ENCODE measurements around the gene XCL2. TPM values are rescaled to one million over a fixed set of nuclear protein-coding genes. Genes with fewer than 3 reads are reported as not detected.
"Not testable (repeated sequence)": the region's sequence is repeated elsewhere in the genome, so short reads cannot be mapped to it uniquely, and the experiment has no call there.

The XCL2 gene
- total RNA-seq, 1 experiment from 2014 or later: not detected

GRCh38 chr1:168574234-168574633 is 30.4 kb upstream of the XCL2 start:
- peak; percentile 84 for ATAC-seq
- H3K9me3 ChIP-seq (ENCODE audit: control insufficient read depth, insufficient read depth, low read depth, low read length); H3K27me3 ChIP-seq (ENCODE audit: control insufficient read depth, insufficient read depth, low read length); BruUV-seq (replicated peaks); POLR2A ChIA-PET; H3K36me3 ChIP-seq (ENCODE audit: control insufficient read depth, insufficient read depth, low read length); H3K4me1 ChIP-seq (ENCODE audit: control insufficient read depth, insufficient read depth, low read length); CTCF ChIA-PET; in situ Hi-C loops (cut with HindIII; ENCODE audit: low pct_unique_long_range_greater_than_20kb, low sequenced_read_pairs); H3K4me3 ChIP-seq (ENCODE audit: low read depth in 2 of 2, low read length in 2 of 2); H3K27ac ChIP-seq (ENCODE audit: low read length); DNase-seq (ENCODE audit: low read depth, low spot score): not testable (repeated sequence)
- intact Hi-C loops (cut with micrococcal nuclease; ENCODE audit: unreplicated experiment): loop anchor here (5.0 kb wide), 2 partner anchors 132 to 232 kb away; no protein-coding TSS in a partner anchor
- TF ChIP-seq CTCF (IDR thresholded peaks at IDR 0.05): peak; percentile 66; the same call in 1 of the 2 replicates

DNA sequence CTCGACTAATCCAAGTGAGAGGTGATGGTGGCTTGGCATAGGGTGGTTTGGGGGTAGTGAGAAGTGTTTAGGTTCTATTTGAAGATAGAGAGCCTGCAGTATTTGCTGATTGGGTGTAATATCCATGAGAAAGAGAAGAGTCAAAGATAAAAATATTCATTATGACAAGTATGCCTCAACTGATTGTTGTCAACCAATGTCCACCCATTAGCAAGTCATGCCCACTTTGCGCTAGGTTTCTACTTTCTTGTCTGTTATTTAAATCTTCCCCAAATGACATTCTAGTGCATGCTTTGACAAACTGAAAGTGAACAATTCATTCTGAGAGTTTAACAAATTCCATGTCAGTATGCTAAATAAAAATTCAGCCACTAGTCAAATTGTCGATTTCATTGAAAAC is 28.8 kb upstream of the XCL2 start:
- no peak overlapping the region for H3K27ac ChIP-seq (ENCODE audit: low read length)
- in situ Hi-C loops (cut with HindIII; ENCODE audit: low pct_unique_long_range_greater_than_20kb, low sequenced_read_pairs) (no loop called here), intact Hi-C loops (cut with micrococcal nuclease; ENCODE audit: unreplicated experiment) (loop anchor here (5.0 kb wide), 2 partner anchors 130 to 230 kb away; no protein-coding TSS in a partner anchor)
- peaks cover 5% of the 10 kb centered on the region for H3K27me3 ChIP-seq (ENCODE audit: control insufficient read depth, insufficient read depth, low read length)
- no peak overlapping the region for H3K4me3 ChIP-seq (ENCODE audit: low read depth in 2 of 2, low read length in 2 of 2)
- ATAC-seq (no peak), DNase-seq (ENCODE audit: low read depth, low spot score) (no peak)
- ChIA-PET CTCF (no interaction called here), POLR2A (no interaction called here)
- no peak for TF ChIP-seq SIN3A (IDR thresholded peaks at IDR 0.05; ENCODE audit: borderline replicate concordance, insufficient read depth, low read depth, low read length)
- H3K9me3 ChIP-seq (ENCODE audit: control insufficient read depth, insufficient read depth, low read depth, low read length): no peaks in the 10 kb centered on the region
- H3K36me3 ChIP-seq (ENCODE audit: control insufficient read depth, insufficient read depth, low read length): no peaks in the 10 kb centered on the region
- H3K4me1 ChIP-seq (ENCODE audit: control insufficient read depth, insufficient read depth, low read length): no peaks in the 10 kb centered on the region
- no TSS peak for BruUV-seq (replicated peaks)

- Histone ChIP-seq H3K4me3 (ENCODE audit: low read depth in 2 of 2, low read length in 2 of 2) (no peak overlapping the region), H3K4me1 (ENCODE audit: control insufficient read depth, insufficient read depth, low read length) (no peaks in the 10 kb centered on the region), H3K9me3 (ENCODE audit: control insufficient read depth, insufficient read depth, low read depth, low read length) (no peaks in the 10 kb centered on the region), H3K36me3 (ENCODE audit: control insufficient read depth, insufficient read depth, low read length) (no peaks in the 10 kb centered on the region), H3K27ac (ENCODE audit: low read length) (no peak overlapping the region), H3K27me3 (ENCODE audit: control insufficient read depth, insufficient read depth, low read length) (peaks cover 9% of the 10 kb centered on the region)
- POLR2A ChIA-PET: no interaction called here
- TF ChIP-seq SIN3A (IDR thresholded peaks at IDR 0.05; ENCODE audit: borderline replicate concordance, insufficient read depth, low read depth, low read length) (no peak), CTCF (IDR thresholded peaks at IDR 0.05) (no peak), POLR2AphosphoS5 (IDR thresholded peaks at IDR 0.05; ENCODE audit: low read depth, low read length) (no peak), TCF7L2 (IDR thresholded peaks at IDR 0.05; ENCODE audit: low read depth, low read length) (no peak)
- TF ChIP-seq, protein P1, sequence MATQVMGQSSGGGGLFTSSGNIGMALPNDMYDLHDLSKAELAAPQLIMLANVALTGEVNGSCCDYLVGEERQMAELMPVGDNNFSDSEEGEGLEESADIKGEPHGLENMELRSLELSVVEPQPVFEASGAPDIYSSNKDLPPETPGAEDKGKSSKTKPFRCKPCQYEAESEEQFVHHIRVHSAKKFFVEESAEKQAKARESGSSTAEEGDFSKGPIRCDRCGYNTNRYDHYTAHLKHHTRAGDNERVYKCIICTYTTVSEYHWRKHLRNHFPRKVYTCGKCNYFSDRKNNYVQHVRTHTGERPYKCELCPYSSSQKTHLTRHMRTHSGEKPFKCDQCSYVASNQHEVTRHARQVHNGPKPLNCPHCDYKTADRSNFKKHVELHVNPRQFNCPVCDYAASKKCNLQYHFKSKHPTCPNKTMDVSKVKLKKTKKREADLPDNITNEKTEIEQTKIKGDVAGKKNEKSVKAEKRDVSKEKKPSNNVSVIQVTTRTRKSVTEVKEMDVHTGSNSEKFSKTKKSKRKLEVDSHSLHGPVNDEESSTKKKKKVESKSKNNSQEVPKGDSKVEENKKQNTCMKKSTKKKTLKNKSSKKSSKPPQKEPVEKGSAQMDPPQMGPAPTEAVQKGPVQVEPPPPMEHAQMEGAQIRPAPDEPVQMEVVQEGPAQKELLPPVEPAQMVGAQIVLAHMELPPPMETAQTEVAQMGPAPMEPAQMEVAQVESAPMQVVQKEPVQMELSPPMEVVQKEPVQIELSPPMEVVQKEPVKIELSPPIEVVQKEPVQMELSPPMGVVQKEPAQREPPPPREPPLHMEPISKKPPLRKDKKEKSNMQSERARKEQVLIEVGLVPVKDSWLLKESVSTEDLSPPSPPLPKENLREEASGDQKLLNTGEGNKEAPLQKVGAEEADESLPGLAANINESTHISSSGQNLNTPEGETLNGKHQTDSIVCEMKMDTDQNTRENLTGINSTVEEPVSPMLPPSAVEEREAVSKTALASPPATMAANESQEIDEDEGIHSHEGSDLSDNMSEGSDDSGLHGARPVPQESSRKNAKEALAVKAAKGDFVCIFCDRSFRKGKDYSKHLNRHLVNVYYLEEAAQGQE (IDR thresholded peaks at IDR 0.05; ENCODE audit: insufficient read depth in 1 of 2, low read depth in 2 of 2, low read length in 1 of 2): no peak
- ATAC-seq (no peak), DNase-seq (ENCODE audit: low read depth, low spot score) (no peak)
- CTCF ChIA-PET: no interaction called here
- intact Hi-C loops (cut with micrococcal nuclease; ENCODE audit: unreplicated experiment) (loop anchor here (5.0 kb wide), 2 partner anchors 128 to 228 kb away; no protein-coding TSS in a partner anchor), in situ Hi-C loops (cut with HindIII; ENCODE audit: low pct_unique_long_range_greater_than_20kb, low sequenced_read_pairs) (no loop called here)
- BruUV-seq (replicated peaks): no TSS peak
Observed at GRCh38 chr1:168570652-168571051, 26.9 kb upstream of the XCL2 start.

Data from Panc1 (cell line).